Embryonic facial prominence (tissue), 1 donor: ENCODE results near the gene RYR3.
"Not testable (repeated sequence)": the region's sequence is repeated elsewhere in the genome, so short reads cannot be mapped to it uniquely, and the experiment has no call there.

Source experiments
- DNase-seq: peaks from one replicate; pipeline ENCODE4 v3.0.0-alpha.2; 2016; ENCODE audit errors: extremely low spot score

Gene RYR3

DNA sequence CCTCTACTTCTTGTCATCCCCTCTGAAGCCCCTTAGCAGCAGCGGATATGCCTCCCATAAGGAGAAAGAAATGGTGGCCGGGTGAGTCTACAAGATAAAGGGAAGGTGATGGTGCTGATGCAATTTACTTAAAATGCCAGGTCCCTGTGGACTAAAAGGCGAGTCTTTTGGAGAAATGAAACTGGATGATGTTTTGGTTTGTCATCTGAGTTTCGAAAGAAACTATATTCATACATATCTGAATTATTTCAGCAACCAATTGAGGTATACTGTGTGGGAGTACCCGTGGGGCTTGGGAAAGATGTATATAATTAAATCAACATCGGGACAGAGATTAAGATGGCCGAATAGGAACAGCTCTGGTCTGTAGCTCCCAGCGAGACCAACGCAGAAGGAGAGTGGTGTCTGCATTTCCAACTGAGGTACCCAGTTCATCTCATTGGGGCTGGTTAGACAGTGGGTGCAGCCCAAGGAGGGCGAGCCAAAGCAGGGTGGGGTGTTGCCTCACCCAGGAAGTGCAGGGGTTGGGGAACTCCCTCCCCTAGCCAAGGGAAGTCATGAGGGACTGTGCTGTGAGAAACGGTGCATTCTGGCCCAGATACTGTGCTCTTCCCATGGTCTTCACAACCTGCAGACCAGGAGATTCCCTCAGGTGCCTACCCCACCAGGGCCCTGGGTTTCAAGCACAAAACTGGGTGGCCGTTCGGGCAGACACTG is 446.9 kb downstream of the RYR3 start:
- no peak for DNase-seq

DNA sequence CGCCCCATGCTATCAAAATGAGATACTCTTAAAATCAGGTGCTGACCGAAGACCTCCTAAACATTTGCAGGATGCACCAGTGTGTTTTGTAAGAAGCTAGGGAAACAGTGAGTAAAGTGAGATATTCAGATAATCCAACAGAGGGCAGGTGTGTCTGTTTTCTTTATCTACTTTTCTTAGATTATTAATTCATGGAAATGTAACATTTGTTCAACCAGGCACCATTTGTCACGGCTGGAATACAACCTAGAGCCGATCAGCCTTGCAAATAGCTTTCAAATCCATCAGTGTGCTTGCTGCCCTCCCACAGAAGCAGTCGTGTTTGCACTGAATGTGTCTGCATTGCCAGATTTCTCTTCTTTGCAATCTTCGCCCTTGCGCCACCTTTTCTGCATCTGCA is 455.6 kb downstream of the RYR3 start:
- DNase-seq, result no peak

DNA sequence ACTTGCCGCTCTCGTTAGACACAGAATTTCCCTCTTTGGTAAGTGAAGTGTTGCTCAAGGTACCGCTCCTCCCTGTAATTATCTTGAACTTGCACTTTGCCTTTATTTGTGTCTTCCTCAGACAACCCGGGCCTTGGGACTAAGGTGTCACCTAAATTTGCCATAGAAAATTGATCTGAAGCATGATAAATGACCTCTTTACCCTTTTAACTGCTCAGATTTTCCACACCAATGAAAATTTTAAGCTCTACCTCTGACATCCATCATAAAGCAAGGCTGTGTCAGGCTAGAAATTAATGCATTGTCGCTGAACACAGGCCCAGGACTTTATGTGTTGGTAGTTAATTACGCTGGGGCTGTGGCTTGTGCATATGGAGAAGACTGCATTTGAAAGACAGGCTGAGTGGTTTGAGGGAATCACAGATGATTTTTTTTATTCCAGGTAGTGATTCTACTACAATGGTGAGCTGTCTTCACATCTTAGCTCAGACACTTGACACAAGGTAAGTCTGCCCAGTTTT is 458.0 kb downstream of the RYR3 start:
- DNase-seq, result no peak

DNA sequence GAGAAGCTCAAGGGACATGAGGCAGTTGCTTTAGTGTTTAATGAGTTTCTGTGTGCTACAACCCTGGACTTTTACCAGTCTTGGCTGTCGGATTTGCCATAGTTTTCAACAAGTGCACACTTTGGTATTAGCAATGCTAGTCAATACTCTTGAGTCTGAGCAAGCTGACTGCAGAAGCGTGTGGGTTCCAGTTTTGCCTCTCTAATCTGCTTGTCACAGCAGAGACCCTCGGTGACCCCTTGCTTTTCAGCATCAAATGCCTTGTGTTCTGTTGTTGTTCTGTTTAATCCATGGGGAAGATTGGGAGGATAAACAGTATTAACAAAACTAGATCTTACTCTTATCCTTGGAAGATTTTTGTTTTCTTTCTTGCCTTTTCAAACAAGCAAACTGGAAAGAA is 463.2 kb downstream of the RYR3 start:
- no peak for DNase-seq

DNA sequence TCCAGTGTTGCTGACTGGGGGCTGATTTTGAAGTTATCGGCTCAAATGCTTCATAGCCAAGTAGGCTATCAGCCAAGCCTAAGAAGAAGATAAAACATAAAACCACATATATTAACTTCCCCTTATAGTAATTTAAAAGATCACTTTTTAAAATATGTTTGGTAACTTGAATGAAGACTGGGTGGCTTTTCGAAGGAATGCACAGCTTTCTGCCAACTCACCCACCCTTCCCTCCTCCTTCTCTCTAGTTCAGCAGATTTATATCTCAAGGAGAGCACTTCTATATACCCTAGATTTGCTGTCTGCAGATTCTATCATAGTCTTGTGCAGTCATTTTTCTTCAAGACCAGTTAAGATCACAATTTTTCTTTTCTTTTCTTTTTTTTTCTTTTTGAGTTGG is 468.1 kb downstream of the RYR3 start:
- DNase-seq, result no peak

DNA sequence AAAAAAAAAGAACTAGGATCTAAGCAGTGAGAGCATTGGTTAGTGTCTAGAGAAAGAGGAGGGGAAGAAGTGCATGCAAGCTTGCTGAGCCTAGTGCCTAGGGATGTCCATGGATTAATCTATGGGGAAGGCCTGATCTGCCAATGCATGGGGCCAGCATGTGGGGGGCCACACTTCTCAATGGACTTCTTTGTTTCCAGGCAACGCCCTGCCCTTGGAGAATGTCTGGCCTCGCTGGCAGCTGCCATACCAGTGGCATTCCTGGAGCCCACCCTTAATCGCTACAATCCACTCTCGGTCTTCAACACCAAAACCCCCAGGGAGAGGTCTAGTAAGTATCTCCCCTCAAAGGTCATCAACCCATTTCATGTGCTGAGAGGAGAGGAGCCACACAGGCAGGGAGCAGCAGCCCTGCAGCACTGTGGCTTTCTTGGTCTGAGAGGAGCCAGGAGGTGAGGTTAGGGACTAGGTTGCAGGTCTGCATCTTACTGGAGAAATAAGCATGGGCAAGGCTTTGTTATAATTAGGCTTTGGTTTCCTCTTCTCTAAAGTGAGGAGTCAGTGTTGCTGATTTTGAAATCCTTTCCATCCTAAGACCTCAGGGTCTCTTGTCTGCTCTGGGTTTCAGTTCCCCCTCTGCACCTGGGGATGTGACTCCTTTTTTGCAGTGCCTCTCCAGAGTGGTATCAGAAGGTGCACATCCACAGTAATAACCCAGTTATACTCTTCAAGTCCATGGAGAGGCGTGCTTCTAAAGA is 469.4 kb downstream of the RYR3 start:
- no peak for DNase-seq

DNA sequence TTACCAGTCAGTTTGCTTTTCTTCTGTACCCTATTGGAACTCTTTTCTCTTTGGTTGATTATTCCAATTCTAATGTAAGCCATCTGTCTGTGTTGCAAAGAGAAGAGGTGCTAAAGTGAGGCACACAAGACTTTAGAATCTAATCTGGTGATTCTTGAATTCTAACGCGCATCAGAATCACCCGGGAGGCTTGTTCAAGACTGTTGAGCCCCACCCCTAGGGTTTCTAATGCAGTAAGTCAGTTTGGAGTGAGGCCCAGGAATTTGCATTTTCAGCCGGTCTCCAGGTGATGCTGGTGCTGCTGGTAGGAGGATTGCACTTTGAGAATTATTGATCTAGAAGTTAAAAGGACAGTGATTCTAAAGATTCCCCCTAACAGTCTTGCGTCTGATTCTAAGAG is 472.2 kb downstream of the RYR3 start:
- DNase-seq, result no peak

DNA sequence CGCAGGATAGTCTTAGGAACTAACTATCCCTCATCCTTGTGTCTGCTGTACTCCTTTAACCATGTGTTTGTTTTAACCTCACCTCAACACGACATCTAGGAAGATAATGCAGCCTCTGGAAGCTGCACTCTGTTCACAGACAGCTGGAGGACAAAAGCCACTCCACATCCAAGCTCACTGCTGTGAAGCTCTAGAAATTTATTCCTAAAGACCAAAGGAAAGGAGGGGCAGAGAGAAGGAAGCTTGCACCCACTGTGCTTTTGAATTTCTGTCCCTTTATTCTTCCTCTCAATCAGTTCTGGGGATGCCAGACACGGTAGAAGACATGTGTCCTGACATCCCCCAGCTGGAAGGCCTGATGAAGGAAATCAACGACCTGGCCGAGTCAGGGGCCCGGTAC is 474.6 kb downstream of the RYR3 start:
- DNase-seq, result no peak

DNA sequence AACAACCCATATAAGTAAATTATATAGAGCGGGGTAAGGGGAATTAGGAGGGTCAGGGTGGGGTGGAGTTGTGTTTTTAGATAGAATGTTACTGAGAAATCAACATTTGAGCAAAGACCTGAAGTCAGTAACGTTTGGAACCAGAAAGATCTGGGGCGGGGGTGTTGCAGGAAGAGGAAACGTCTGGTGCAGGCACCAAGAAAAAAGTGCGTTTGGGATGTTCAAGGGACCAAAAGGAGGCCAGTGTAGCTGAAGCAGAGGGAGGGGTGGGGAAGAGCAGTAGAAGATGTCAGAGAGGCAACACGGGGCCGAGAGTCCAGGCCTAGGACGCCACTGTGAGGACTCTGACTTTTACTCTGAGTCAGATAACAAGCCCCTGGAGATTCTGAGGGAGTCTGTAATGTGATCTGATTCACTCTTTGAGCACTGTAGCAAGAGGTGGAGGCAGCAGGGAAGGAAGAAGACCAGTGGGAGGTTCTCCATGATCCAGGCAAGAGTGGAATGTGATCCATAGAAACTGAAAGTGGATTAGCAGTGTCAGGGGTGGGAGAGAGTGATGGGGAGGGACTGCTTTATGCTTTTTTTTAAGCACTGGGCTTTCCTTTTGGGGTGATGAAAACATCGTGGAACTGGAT is 478.3 kb downstream of the RYR3 start:
- DNase-seq, result no peak

DNA sequence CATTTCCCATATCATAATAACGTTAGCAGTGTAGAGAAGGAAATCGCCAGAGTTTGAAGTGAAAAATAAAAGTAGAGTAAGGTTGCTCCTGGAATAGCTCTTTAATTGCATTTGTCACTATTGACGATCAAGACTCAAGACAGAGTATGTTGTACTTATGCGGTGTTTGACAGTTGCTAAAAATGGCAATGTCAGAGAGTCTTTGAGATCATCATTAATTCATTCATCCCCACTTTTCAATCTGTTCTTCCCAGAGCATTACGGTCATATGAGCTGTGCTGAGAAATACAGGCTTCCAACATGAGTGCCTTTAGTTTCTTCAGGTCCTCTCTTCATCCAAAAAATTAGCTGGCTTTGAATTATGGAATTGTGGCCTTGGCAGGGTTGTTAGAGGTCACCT is 483.7 kb downstream of the RYR3 start:
- DNase-seq, result no peak

DNA sequence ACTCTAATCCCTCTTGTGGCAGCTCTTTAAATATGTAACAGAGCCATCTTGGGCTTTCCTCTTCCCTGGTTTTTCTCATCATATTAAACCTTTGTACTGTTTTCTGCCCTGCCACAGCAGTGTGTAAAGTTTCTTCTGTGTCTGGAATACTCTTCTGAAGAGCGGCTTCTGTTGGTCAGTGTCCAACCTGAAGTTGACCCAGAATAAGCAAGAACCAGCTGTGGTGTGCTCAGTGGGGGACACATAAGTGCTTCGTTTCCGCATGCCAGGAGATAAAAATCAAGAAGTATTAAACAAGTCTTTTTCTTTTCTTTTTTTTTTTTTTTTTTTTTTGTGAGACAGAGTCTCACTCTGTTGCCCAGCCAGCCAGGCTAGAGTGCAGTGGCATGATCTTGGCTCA is 484.3 kb downstream of the RYR3 start:
- DNase-seq, result no peak

DNA sequence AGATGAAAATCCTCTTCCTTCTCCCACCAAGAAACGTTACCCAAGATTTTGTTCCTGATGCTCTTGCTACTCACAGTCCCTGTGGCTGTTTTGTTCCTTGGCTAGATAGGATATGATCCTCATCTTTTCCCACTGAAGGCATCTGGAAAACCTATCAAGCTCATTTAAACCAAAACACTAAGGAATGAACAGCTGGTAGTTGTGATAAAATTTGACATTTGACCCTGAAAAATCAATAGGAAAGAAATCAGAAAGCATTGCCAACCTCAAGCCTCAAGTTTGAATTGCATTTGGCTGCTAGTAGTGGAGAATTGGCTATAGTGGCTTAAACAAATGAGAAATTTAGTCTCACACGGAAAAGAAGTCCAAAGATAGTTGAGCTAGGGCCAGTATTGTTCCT is 486.9 kb downstream of the RYR3 start:
- no peak for DNase-seq

DNA sequence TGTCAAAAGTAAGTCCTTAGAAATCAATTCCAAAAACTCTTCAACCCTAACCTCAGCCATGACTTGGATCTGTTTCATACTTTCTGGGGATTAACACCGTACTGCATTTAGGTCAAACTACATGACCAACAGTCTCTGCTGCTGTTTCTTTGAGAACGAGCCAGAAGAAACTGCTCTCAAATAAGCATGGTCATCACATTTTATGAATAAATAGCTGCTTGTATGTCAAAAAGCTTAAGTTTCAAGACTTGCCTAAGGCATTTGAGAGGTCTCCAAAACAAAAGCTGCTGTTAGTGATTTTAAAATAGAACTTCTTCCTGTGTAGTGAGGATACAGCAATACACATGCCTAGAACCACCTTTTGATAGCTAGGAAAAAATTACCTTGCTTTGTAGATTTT is 491.2 kb downstream of the RYR3 start:
- no peak for DNase-seq

DNA sequence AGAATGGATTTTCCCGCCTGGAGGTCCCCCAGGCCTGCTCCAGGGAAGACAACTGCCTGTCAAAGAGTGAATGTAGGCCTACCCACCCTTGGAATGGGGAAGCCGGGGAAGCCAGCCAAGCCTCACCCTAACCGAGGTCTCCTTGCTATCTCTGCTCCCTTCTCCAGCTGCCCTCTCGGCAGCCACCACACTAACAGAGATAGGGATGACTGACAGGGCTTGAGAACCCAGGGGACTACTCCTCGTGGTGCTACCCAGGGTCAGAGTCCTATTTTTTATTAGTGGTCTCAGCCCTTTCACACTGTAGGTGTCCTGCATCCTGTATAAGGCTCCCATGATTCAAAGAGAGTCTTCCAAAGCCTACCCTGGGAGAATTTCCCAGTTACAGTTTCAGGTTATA is 496.9 kb downstream of the RYR3 start:
- no peak for DNase-seq

DNA sequence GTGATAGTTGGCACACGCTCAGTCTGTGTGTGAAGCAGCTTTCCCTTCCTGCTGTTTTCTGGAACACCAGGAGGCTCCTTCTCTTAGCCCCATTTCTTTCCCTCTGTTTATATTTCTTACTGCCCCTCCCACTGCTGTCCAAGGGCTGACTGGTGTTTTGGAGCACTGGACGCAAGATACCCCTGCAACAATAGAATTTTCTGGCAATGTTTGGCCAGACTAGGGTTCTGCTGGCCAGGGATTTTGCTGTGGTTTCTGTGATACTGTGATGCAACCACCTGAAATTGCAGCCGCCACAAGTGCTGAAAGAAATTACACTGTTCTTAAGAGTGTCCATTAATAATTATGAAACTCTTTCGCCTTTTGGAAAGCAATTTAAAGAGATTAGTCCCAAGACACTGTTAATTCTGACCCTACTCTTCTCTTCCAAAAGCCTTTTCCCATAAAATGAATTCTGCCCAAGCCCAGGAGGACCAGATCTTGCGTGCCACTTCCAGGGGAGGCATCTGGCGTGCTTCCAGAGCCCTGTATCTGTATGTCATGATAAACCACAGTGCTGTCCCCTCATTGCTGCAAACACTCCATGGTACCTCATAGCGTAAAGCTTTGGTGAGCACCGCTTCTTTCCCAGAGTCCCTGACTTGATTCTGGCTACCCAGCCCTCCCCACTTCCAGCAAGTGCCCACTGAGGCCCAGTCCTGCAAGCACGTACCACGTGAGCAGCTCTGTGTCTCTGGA is 498.1 kb downstream of the RYR3 start:
- DNase-seq, result no peak

DNA sequence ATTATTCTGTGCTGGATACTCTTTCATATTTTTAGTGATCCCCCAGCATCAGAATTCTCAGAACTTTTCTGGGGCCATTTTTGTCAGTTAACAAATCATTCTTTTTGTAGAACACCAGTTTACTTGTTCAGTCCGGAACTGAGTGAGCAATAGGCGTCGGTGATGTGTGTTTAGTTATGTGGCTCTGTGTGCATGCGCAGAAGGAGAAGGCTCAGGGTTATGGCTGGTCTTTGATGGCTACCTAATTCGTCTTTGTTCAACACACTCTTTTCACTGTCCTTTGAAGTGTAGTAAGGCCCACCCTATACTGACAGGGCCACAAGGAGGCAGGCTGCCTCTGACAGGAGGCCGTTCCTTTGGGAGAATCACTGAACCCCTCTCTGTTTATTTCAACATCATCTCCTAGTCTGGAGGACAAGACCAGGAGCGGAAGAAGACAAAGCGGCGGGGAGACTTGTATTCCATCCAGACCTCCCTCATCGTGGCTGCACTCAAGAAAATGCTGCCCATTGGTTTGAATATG is 499.4 kb downstream of the RYR3 start:
- DNase-seq, result no peak

DNA sequence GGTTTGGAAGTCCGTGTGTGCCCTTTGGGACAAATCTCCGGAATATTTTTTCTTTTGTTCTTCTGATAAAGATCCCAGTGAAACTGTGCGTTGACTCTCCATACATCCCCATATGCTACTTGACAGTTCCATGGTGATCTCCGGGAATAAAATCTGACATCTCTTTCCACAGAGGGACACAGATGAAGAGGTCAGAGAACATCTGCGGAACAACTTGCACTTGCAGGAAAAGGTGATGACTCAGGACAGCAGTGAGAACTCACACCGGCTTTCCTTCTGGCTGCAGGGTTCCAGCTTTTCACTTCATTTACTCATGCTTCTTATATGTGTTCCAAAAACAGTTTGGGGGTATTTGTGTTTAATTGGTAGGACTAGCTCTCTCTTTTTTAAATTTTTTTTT is 500.0 kb downstream of the RYR3 start:
- DNase-seq, result no peak

DNA sequence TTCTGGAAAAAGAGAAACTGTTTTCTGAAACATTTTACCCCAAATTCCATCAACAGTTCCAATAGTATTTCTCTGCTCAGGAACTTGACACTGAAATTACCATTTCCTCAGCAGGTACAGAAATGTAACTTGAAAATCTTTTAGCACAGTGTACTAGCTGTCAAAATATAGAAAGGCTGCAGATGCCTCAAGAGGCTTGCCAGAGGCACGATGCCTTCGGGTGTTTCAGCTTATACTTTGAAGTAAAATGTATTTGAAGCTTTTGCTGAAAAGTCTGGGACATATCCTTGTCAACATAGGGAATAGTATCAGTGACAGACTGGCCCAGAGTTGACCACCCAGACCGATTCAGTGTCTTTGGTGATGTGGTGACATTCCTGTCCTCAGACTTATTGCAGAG is 503.1 kb downstream of the RYR3 start:
- no peak for DNase-seq

DNA sequence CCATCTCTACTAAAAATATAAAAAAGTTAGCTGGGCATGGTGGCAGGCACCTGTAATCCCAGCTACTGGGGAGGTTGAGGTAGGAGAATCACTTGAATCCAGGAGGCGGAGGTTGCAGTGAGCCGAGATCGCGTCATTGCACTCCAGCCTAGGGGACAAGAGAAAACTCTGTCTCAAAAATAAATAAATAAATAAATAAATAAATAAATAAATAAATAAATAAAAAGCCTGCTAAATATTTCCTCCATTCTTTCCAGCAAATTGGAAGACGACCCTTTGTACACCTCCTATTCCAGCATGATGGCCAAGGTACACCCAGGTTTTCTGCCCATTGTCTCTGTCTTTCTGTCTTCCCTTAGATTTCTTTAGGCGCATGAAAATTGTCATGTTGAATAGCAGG is 508.7 kb downstream of the RYR3 start:
- not testable (repeated sequence) for DNase-seq

DNA sequence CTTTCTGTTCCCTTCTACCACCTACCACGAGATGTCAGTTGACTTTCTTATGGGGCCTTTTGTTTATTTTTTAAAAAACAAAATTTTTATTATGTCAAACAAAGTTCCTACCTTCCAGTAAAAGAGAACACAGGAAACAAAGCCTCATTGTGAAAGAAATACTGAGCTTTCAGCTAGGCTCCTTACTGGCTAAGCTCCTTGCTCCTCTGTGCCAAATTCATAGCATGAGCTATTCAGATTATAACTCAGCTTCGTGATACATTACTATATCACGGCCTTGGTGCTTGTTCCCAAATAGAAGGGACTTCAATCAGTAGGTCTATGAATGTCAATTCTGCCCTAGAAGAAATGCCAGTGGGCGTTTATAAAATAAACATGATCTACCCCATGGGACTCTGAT is 511.7 kb downstream of the RYR3 start:
- no peak for DNase-seq

DNA sequence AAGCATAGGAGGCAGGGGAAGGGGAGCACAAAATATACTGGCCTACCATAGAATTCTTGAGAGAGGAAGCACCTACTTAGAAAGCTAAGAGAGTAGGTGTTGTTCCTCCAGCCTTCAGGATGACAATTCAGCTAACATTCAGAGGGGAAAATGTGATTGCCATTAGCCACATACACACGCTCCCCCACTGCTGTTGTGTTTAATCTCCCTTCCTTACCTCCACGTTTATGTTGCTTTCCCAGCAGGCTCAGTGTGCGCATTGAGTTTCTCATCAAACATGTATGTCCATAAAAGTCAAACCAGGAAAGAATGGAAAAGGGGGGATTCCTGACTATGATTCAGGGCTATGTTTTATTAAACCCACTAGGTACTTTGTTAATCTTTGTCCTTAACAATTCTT is 512.4 kb downstream of the RYR3 start:
- DNase-seq, result no peak

DNA sequence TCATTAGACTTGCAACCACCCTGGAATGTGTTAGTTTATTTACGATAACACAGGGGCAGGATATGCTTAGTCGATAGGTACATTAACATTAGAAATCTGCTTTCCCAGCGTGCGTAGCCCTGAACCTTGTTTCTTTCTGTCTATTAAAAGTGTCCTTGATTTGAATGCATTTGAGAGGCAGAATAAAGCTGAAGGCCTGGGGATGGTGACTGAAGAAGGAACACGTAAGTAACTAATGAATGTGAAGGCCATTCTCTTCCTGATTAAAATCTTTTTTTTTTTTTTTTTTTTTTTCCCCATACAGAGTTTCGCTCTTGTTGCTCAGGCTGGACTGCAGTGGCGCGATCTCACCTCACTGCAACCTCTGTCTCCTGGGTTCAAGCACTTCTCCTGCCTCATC is 514.7 kb downstream of the RYR3 start:
- DNase-seq, result no peak
